Stimulated activated memory B cell treated with anti-CD40 and anti-IgM and Interleukin-4, amounts not matched to agents 10 μg/mL and 1 μg/mL and 100 μg/mL, for 72 hours (primary cell): ENCODE measurements around the gene ZBTB9.

ENCODE experiments used
- ATAC-seq: fragments of 150-1000 bp; cut with Tn5 transposase; 2 replicates; pipeline ENCODE4 v1.10.0; 2021
- H3K27ac Mint-ChIP-seq: one replicate; pipeline ENCODE4 v1.8.0; 2022; ENCODE audit warnings: mild to moderate bottlenecking, mixed read lengths
- H3K27me3 Mint-ChIP-seq: one replicate; pipeline ENCODE4 v1.8.0; 2022; ENCODE audit warnings: mixed read lengths
- H3K36me3 Mint-ChIP-seq: one replicate; pipeline ENCODE4 v1.8.0; 2022; ENCODE audit warnings: mixed read lengths
- H3K4me1 Mint-ChIP-seq: one replicate; pipeline ENCODE4 v1.8.0; 2022; ENCODE audit warnings: mixed read lengths
- H3K4me3 Mint-ChIP-seq: one replicate; pipeline ENCODE4 v1.8.0; 2022; ENCODE audit warnings: mild to moderate bottlenecking, moderate library complexity, mixed read lengths
- H3K9me3 Mint-ChIP-seq: one replicate; pipeline ENCODE4 v1.8.0; 2022; ENCODE audit warnings: mixed read lengths

Gene ZBTB9, protein sequence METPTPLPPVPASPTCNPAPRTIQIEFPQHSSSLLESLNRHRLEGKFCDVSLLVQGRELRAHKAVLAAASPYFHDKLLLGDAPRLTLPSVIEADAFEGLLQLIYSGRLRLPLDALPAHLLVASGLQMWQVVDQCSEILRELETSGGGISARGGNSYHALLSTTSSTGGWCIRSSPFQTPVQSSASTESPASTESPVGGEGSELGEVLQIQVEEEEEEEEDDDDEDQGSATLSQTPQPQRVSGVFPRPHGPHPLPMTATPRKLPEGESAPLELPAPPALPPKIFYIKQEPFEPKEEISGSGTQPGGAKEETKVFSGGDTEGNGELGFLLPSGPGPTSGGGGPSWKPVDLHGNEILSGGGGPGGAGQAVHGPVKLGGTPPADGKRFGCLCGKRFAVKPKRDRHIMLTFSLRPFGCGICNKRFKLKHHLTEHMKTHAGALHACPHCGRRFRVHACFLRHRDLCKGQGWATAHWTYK

DNA sequence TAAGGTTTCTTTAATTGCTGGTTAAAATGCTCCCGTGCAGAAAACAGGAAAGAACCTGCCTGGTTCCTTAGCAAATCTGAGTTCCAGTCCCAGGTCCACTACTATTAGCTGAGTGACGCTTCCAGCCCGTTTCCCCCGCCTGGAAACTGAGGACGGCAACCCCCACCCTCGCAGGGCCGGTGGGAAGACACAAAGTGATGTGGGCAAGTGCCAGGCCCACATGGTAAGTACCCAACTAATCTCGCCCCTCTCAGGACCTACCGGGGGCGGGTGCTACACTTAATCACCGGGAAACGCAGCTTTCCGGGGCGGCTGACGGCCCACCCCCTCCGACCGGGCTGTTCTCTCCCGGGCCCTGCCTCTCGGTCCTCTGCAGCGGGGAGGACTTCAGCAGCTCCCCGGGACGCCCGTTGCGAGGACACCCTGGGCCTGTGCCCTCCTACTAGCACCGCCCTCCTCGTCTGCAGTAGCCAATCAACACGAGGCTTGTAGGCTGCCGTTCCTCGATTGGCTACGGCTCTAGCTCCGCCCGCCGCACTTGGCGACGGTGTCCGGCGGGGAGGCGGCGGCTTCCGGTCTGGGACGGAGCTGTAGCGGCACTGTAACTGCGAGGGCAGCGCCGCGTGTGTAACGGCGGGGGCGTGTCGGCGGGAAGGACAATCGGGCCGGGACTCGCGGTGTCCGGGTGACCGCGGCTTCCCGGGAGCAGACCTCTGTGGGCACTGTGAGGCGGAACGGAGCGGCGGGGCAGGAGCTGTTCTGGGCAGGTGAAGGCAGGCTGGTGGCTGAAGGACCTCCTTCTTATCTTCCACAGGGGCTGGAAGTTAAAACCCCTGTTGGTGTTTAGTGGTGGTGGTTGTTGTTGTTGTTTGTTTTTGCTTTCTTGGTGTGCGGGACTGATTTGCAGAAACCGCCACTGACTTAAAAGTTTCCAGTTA, at the start of gene ZBTB9:
ZBTB9 (plus strand) TSS at position 568 of the 938 bp plus-strand sequence. CDS start 525 bp downstream, outside the sequence.
- Mint-ChIP-seq H3K36me3 (peaks cover 22% of the 10 kb centered on the region), H3K4me3 (peak within 1 kb of the TSS; percentile 99), H3K9me3 (no peaks in the 10 kb centered on the region), H3K27me3 (no peaks in the 10 kb centered on the region), H3K27ac (peak within 1 kb of the TSS; percentile 94), H3K4me1 (peaks cover 37% of the 10 kb centered on the region)
- ATAC-seq, result peak; percentile 100

DNA sequence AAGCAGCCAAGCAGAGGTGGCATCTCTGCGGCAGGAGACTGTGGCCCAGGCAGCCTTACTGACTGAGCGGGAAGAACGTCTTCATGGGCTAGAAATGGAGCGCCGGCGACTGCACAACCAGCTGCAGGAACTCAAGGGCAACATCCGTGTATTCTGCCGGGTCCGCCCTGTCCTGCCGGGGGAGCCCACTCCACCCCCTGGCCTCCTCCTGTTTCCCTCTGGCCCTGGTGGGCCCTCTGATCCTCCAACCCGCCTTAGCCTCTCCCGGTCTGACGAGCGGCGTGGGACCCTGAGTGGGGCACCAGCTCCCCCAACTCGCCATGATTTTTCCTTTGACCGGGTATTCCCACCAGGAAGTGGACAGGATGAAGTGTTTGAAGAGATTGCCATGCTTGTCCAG, 49.5 kb upstream of the ZBTB9 start:
- Mint-ChIP-seq H3K36me3 (no peaks in the 10 kb centered on the region), H3K4me3 (no peak overlapping the region), H3K4me1 (peaks cover 14% of the 10 kb centered on the region), H3K27me3 (no peaks in the 10 kb centered on the region), H3K9me3 (no peaks in the 10 kb centered on the region), H3K27ac (no peak overlapping the region)
- no peak for ATAC-seq

DNA sequence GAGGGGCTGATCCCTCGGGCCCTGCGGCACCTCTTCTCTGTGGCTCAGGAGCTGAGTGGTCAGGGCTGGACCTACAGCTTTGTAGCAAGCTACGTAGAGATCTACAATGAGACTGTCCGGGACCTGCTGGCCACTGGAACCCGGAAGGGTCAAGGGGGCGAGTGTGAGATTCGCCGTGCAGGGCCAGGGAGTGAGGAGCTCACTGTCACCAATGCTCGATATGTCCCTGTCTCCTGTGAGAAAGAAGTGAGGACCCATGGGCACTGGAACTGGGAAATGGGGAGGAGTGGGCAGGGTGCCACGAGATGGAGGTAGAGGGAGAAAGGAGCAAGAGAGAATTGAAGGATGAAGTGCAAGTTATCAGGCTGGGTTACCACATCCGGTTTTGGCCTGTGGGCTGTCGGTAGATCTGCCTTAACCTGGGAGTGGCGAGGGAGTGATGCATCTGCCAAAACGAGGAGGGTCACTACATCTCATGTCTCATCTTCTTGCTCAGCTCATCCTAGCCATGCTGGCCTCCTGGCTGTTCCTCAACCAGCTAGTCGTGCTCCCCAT, 48.9 kb upstream of the ZBTB9 start:
- no peak for ATAC-seq
- Mint-ChIP-seq H3K4me1 (peaks cover 17% of the 10 kb centered on the region), H3K27me3 (no peaks in the 10 kb centered on the region), H3K36me3 (no peaks in the 10 kb centered on the region), H3K9me3 (no peaks in the 10 kb centered on the region), H3K4me3 (no peak overlapping the region), H3K27ac (no peak overlapping the region)

- no peaks in the 10 kb centered on the region for H3K36me3 Mint-ChIP-seq
- ATAC-seq, result no peak
Measured at GRCh38 chr6:33406126-33406525, 48.2 kb upstream of the ZBTB9 start.

DNA sequence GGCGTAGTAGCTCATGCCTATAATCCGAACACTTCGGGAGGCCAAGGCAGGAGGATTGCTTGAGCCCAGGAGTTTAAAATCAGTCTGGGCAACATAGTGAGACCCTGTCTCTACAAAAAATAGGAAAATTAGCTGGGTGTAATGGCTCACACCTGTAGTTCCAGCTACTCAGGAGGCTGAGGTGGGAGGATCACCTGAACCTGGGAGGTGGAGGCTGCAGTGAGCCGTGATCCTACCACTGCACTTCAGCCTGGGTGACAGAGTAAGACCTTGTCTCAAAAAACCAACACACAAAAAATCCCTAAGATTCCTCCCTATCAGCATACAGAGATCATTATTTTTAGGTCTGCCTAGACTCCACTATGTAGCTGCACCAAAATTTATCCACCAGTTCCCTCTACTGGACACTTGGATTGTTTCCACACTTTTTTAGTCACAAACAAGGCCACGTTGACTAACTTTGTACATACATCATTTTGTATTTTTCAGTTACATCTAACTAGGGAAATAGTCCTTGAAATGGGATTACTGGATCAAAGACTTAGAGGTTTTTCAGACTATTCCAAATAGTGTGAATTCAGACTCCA, 47.2 kb upstream of the ZBTB9 start:
- Mint-ChIP-seq H3K4me3 (no peak overlapping the region), H3K27me3 (no peaks in the 10 kb centered on the region), H3K36me3 (no peaks in the 10 kb centered on the region), H3K9me3 (no peaks in the 10 kb centered on the region), H3K27ac (no peak overlapping the region), H3K4me1 (peaks cover 27% of the 10 kb centered on the region)
- ATAC-seq, result no peak

More at GRCh38 chr6:33406126-33406525, 48.2 kb upstream of the ZBTB9 start:
- Mint-ChIP-seq H3K27ac (no peak overlapping the region), H3K9me3 (no peaks in the 10 kb centered on the region), H3K4me1 (peaks cover 17% of the 10 kb centered on the region), H3K27me3 (no peaks in the 10 kb centered on the region), H3K4me3 (no peak overlapping the region)

DNA sequence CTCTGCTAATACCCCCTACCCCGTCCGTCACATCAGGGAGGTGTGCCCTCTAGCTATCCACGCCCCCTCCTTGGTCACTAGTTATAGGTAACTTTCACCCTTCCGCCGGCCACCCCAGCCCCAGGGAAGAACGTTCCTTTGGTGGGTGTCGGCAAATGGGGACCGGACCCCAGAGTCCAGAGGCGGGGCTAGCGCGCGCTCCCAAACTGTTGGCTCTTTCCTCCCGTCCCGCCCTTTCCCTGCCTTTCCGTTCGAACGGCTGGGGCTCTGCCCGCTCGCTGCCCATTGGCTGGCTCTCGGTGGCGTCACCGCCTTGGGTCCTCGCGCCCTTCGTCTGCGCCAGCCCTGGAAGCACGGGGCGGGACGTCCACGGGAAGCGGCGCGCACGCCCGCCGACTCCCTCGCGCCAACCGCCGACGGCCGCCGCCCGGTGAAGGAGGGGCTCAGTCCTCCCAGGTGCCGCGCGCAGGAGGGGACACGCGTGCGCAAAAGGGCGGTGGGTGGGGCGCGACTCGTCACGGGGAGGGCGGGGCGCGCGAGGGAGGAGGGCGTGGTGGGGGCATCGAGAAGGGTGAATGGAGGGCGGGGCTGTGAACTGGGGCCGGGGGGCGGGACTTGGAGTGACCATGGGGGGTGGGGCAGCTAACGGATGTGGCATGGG, 44.2 kb upstream of the ZBTB9 start:
- Mint-ChIP-seq H3K4me3 (peak overlapping the region; percentile 83), H3K4me1 (peaks cover 57% of the 10 kb centered on the region)
- peak; percentile 93 for ATAC-seq

DNA sequence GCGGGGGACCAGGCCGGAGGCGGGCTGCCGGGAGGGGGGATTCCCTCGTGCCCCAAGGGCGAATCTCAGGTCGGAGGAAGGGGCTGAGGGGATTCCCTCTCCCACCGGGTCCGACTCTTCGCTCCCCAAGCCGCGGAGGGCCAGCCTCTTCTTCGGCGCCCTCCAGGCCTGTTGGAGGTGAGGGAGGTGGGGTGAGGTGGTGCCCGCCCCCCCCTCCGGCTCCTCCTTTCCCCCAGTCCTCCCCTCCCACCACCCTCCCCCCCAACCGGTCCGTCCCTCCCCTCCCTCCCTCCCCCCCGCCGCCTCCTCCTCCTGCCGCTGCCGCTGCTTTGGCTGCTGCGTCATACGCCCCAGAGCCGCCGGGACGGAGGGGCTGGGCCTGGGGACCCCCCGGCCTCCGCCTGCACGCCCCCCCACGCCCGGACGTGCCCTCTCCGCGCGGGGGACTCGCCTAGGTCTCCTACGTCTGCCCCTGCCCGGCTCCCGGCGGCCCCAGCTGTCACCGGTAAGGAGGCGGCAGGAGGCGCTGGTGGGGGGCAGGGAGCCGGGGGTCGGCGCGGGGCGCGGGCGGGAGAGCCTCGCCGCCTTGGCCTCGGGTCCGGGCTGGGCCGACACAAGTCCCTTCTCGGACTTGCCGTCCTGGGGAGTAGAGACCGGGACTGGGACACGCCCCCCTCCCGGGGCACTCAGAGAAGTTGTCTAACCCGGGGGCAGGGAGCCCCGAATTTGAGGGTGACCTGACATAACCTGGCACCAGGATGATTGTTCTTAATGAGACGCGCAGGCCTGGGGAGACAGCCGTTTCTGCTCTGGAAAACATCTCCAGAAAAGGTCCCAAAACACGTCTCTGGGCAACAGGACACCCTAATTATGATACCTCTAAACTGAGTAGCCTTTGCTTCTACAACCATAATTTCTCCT, 43.4 kb upstream of the ZBTB9 start, which contains the start of gene PHF1:
PHF1 (plus strand) TSS at position 304 of the 921 bp plus-strand sequence. CDS start 1,250 bp downstream, outside the sequence.
- peaks cover 33% of the 10 kb centered on the region for H3K36me3 Mint-ChIP-seq
- H3K4me3 Mint-ChIP-seq, result peak within 1 kb of the TSS; percentile 83
- ATAC-seq, result peak; percentile 74
- H3K4me1 Mint-ChIP-seq, result peaks cover 59% of the 10 kb centered on the region
- H3K9me3 Mint-ChIP-seq, result no peaks in the 10 kb centered on the region
- H3K27me3 Mint-ChIP-seq, result no peaks in the 10 kb centered on the region
- H3K27ac Mint-ChIP-seq, result peak within 1 kb of the TSS; percentile 98

More for the DNA sequence above, 44.2 kb upstream of the ZBTB9 start:
- no peaks in the 10 kb centered on the region for H3K27me3 Mint-ChIP-seq
- peaks cover 25% of the 10 kb centered on the region for H3K36me3 Mint-ChIP-seq
- H3K27ac Mint-ChIP-seq, result peak overlapping the region; percentile 98
- no peaks in the 10 kb centered on the region for H3K9me3 Mint-ChIP-seq

- Mint-ChIP-seq H3K4me1 (peaks cover 66% of the 10 kb centered on the region), H3K27me3 (no peaks in the 10 kb centered on the region), H3K9me3 (no peaks in the 10 kb centered on the region), H3K36me3 (peaks cover 34% of the 10 kb centered on the region), H3K4me3 (peak overlapping the region; percentile 78), H3K27ac (peak overlapping the region; percentile 98)
- ATAC-seq, result no peak
Measured at GRCh38 chr6:33411632-33412005, 42.8 kb upstream of the ZBTB9 start.

DNA sequence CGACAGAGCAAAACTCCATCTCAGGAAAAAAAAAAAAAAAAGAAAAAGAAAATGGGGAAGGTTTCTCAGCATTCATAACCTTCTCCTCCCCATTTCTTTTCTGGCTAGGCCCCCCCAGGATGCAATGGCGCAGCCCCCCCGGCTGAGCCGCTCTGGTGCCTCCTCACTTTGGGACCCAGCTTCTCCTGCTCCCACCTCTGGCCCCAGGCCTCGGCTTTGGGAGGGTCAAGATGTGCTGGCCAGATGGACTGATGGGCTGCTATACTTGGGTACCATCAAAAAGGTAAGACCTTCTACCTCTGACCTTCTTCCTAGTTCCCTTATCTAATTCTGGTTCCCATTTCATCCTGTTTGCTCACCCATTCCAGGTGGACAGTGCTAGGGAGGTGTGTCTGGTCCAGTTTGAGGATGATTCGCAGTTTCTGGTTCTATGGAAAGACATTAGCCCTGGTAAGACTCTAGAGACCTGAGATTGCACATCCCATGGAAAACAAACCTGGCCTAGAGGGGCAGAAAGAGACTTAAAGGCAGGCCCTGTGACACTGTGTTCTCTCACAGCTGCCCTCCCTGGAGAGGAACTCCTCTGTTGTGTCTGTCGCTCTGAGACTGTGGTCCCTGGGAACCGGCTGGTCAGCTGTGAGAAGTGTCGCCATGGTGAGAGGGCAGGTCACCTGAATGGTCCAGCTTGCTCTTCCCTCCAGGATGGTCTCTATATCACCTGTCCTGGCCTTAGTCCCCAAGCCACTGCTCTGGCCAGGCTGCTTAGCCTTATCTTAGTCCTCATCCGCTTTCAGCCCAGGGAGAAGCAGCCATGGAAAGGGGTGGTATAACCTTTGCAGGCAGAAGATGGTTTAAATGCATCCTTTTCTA, 42.0 kb upstream of the ZBTB9 start:
- peak overlapping the region; percentile 98 for H3K27ac Mint-ChIP-seq
- H3K36me3 Mint-ChIP-seq, result peaks cover 34% of the 10 kb centered on the region
- H3K9me3 Mint-ChIP-seq, result no peaks in the 10 kb centered on the region
- no peaks in the 10 kb centered on the region for H3K27me3 Mint-ChIP-seq
- H3K4me1 Mint-ChIP-seq, result peaks cover 73% of the 10 kb centered on the region
- peak overlapping the region; percentile 47 for H3K4me3 Mint-ChIP-seq
- ATAC-seq, result no peak

- no peak for ATAC-seq
Measured at GRCh38 chr6:33413241-33414120, 40.9 kb upstream of the ZBTB9 start.

DNA sequence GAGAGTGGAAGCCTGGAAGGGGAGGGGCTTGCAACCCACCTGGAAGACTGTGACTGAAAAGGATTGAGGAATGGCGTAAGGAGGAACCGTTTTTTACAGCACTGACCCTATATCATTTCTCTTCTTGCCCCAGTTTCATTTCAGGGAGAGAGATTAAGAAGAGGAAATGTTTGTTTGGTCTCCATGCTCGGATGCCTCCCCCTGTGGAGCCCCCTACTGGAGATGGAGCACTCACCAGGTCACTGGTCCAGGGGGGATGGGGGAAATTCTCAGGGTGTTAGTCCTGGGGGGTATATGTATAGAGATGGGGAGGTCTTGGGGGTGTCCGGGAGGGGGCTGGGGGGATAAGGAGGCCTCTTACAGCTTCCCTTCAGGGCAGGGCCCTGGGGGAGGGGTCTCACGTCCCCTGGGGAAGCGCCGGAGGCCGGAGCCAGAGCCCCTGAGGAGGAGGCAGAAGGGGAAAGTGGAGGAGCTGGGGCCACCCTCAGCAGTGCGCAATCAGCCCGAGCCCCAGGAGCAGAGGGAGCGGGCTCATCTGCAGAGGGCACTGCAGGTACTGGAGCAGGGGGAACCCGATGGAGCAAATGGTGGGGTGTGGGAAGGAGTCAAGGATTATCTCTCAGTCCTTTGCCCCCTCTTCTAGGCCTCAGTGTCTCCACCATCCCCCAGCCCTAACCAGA, 39.6 kb upstream of the ZBTB9 start:
- Mint-ChIP-seq H3K36me3 (peaks cover 34% of the 10 kb centered on the region), H3K27ac (peak overlapping the region; percentile 98), H3K4me3 (peak overlapping the region; percentile 98), H3K4me1 (peaks cover 83% of the 10 kb centered on the region), H3K9me3 (no peaks in the 10 kb centered on the region), H3K27me3 (no peaks in the 10 kb centered on the region)
- ATAC-seq, result no peak

More at GRCh38 chr6:33413241-33414120, 40.9 kb upstream of the ZBTB9 start:
- Mint-ChIP-seq H3K9me3 (no peaks in the 10 kb centered on the region), H3K4me1 (peaks cover 80% of the 10 kb centered on the region), H3K4me3 (no peak overlapping the region), H3K27ac (peak overlapping the region; percentile 98), H3K27me3 (no peaks in the 10 kb centered on the region), H3K36me3 (peaks cover 34% of the 10 kb centered on the region)
